Fibroblast of lung (primary cell): Measurements from ENCODE around the gene APC2. TPM values are rescaled to one million over a fixed set of nuclear protein-coding genes. Genes with fewer than 3 reads are reported as not detected.

ENCODE experiments used
- DNase-seq, 2 donors: peaks; one replicate each; pipeline versions ENCODE4 v3.0.0 to v3.0.0-alpha.2; 2010; ENCODE audit warnings: low read depth in 2 of 2
- H2AFZ ChIP-seq: 2 replicates; pipeline ENCODE4 v1.5.1; 2012; ENCODE audit warnings: low read length, control low read depth, inconsistent platforms
- H3K27ac ChIP-seq: 2 replicates; pipeline ENCODE4 v1.5.1; 2011; ENCODE audit warnings: low read length, control low read depth; ENCODE audit not compliant: insufficient read depth
- H3K27me3 ChIP-seq: 2 replicates; pipeline ENCODE4 v1.5.1; 2011; ENCODE audit warnings: mild to moderate bottlenecking, low read length; ENCODE audit not compliant: control insufficient read depth, insufficient read depth
- H3K36me3 ChIP-seq: 2 replicates; pipeline ENCODE4 v1.5.1; 2011; ENCODE audit warnings: low read length; ENCODE audit not compliant: control insufficient read depth, insufficient read depth
- H3K4me1 ChIP-seq: 2 replicates; pipeline ENCODE4 v1.5.1; 2011; ENCODE audit warnings: low read length; ENCODE audit not compliant: control insufficient read depth, insufficient read depth; ENCODE audit errors: extremely low read depth
- H3K4me2 ChIP-seq: 2 replicates; pipeline ENCODE4 v1.5.1; 2011; ENCODE audit warnings: low read length, control low read depth; ENCODE audit not compliant: insufficient read depth; ENCODE audit errors: extremely low read depth
- H3K4me3 ChIP-seq, 4 experiments: fragments of 200-600 bp in 1 of 4; sonication (generic) in 1 of 4; replicated peaks in 1 of 4; 2 replicates each; pipeline ENCODE4 v1.5.1; 2011 to 2016; ENCODE audit warnings: low read length in 4 of 4, low read depth in 3 of 4, mild to moderate bottlenecking in 3 of 4, control low read depth in 2 of 4, inconsistent platforms in 1 of 4, mixed read lengths in 1 of 4; ENCODE audit not compliant: insufficient read depth in 1 of 4; ENCODE audit errors: control extremely low read depth in 1 of 4
- H3K79me2 ChIP-seq: 2 replicates; pipeline ENCODE4 v1.5.1; 2012; ENCODE audit warnings: mild to moderate bottlenecking, low read length, inconsistent platforms; ENCODE audit not compliant: control insufficient read depth, insufficient read depth
- H3K9ac ChIP-seq: 2 replicates; pipeline ENCODE4 v1.5.1; 2011; ENCODE audit warnings: mild to moderate bottlenecking, low read length, control low read depth; ENCODE audit not compliant: insufficient read depth
- H3K9me3 ChIP-seq: 2 replicates; pipeline ENCODE4 v1.5.1; 2012; ENCODE audit warnings: low read depth, low read length; ENCODE audit not compliant: control insufficient read depth, insufficient read depth
- H4K20me1 ChIP-seq: 2 replicates; pipeline ENCODE4 v1.5.1; 2011; ENCODE audit warnings: low read length; ENCODE audit not compliant: control insufficient read depth, insufficient read depth; ENCODE audit errors: extremely low read depth
- EZH2 ChIP-seq: IDR thresholded peaks from 2 replicates; pipeline ENCODE4 v1.5.1; 2012; ENCODE audit warnings: low read length, control low read depth, mild to moderate bottlenecking; ENCODE audit errors: missing control alignments
- polyA plus RNA-seq, 2 donors: library from polyadenylated mRNA; depleted of rRNA in 1 of 2; stranded (reverse) in 1 of 2; unstranded in 1 of 2; fragments of >200 nt; gene quantifications; 2 replicates each; pipeline ENCODE4 v1.2.1, GENCODE V29; 2011 to 2012; ENCODE audit warnings: missing spikeins in 1 of 2
- total RNA-seq: library from RNA; depleted of rRNA; stranded (reverse); fragments of >200 nt; gene quantifications from 2 replicates; pipeline ENCODE4 v1.2.1, GENCODE V29; 2014
- TF ChIP-seq, protein P1 (sequence below), 2 donors: IDR thresholded peaks in 1 of 2; conservative IDR thresholded peaks in 1 of 2; 1 replicate in 1 of 2; 2 replicates in 1 of 2; pipeline ENCODE4 v1.5.1; 2011 to 2012; ENCODE audit warnings: low read length in 2 of 2, control low read depth in 1 of 2, inconsistent platforms in 1 of 2, low read depth in 1 of 2, mild to moderate bottlenecking in 1 of 2

Gene APC2
- total and polyA plus RNA-seq, 2 donors (not counting 1 experiment from before 2014, with no cell fraction given) = 0.01 to 0.50 TPM

DNA sequence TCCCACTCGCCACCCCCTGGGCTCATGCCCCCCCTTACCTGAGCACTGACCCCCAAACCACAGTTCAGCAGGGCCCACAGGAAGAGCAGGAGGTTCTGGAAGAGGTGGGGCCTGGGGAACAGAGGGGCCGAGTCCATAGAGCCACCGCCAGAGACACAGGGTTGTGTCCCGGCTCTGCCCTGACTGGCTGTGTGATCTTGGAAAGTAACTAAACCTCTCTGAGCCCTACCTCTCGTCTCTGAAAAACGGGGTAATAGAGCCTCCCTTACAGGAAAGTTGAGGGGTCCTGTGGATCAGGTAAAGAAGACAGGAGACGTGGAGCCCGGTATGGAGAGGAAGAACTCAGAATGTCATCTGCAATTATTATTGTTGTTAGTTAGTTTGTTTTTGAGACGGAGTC, 60.9 kb downstream of the APC2 start:
- Histone ChIP-seq H3K4me2 (no peak overlapping the region), H4K20me1 (no peaks in the 10 kb centered on the region), H3K79me2 (no peaks in the 10 kb centered on the region), H3K9me3 (no peaks in the 10 kb centered on the region), H3K4me3 (no peak overlapping the region), H3K27ac (no peak overlapping the region), H2AFZ (no peak overlapping the region), H3K27me3 (no peaks in the 10 kb centered on the region), H3K36me3 (no peaks in the 10 kb centered on the region), H3K4me1 (no peaks in the 10 kb centered on the region), H3K9ac (no peak overlapping the region)
- TF ChIP-seq, protein P1, sequence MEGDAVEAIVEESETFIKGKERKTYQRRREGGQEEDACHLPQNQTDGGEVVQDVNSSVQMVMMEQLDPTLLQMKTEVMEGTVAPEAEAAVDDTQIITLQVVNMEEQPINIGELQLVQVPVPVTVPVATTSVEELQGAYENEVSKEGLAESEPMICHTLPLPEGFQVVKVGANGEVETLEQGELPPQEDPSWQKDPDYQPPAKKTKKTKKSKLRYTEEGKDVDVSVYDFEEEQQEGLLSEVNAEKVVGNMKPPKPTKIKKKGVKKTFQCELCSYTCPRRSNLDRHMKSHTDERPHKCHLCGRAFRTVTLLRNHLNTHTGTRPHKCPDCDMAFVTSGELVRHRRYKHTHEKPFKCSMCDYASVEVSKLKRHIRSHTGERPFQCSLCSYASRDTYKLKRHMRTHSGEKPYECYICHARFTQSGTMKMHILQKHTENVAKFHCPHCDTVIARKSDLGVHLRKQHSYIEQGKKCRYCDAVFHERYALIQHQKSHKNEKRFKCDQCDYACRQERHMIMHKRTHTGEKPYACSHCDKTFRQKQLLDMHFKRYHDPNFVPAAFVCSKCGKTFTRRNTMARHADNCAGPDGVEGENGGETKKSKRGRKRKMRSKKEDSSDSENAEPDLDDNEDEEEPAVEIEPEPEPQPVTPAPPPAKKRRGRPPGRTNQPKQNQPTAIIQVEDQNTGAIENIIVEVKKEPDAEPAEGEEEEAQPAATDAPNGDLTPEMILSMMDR (conservative IDR thresholded peaks at IDR 0.05 in 1 of 2, IDR thresholded peaks at IDR 0.05 in 1 of 2; ENCODE audit: low read depth in 1 of 2, low read length in 2 of 2) = no peak
- TF ChIP-seq EZH2 = no peak
- DNase-seq = no peak

DNA sequence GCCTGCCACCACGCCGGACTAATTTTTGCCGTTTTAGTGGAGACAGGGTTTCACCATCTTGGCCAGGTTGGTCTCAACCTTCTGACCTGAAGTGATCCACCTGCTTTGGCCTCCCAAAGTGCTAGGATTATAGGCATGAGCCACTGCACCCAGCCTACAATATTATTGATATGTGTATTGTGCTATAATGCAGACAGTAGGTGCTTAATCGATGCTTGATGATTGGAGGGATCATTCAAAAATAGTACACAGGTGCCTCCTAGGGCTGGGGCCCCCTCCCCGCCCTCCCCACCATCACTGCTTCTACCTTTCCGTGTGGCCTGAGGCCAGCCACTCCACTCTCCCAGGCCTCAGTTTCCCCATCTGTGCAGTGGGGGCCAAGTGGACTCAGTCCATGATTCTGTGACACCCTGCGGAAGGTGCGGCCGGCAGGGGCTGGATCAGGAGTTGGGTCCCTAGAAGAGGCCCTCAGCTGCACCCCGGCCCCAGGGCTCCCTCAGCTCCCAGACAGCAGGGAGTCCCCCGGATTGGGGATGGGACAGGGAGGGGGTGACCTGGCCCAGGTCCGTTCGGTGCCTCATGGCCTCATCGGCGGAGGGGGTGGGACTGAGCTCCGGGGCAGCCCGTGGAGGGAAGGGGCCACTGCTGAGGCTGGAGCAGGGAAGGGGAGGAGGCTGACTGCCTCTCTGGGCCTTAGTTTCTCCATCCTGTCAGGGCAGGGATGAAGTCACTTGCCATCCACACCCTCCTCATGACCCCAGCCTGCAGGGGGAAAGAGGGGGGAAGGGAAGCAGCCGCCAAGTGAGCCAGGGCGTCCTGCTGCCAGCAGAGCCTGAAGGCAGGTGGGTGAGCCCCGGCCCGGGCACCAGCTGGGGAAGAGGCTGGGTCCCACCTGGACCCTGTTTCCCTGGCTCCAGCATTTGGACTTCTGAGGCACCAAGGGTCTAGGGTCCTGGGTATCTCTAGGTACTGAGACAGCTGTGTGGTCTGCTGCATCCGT, 61.7 kb downstream of the APC2 start:
- Histone ChIP-seq H3K4me2 (no peak overlapping the region), H3K79me2 (no peaks in the 10 kb centered on the region), H3K27ac (no peak overlapping the region), H3K36me3 (no peaks in the 10 kb centered on the region), H3K4me3 (peak overlapping the region in 3 of 4 experiments; percentile 2 to 67 (median 12)), H4K20me1 (no peaks in the 10 kb centered on the region), H3K4me1 (no peaks in the 10 kb centered on the region), H2AFZ (no peak overlapping the region), H3K9ac (no peak overlapping the region), H3K9me3 (no peaks in the 10 kb centered on the region), H3K27me3 (no peaks in the 10 kb centered on the region)
- TF ChIP-seq EZH2 = no peak
- TF ChIP-seq, protein P1 (conservative IDR thresholded peaks at IDR 0.05 in 1 of 2, IDR thresholded peaks at IDR 0.05 in 1 of 2; ENCODE audit: low read depth in 1 of 2, low read length in 2 of 2) = no peak
- DNase-seq = no peak

DNA sequence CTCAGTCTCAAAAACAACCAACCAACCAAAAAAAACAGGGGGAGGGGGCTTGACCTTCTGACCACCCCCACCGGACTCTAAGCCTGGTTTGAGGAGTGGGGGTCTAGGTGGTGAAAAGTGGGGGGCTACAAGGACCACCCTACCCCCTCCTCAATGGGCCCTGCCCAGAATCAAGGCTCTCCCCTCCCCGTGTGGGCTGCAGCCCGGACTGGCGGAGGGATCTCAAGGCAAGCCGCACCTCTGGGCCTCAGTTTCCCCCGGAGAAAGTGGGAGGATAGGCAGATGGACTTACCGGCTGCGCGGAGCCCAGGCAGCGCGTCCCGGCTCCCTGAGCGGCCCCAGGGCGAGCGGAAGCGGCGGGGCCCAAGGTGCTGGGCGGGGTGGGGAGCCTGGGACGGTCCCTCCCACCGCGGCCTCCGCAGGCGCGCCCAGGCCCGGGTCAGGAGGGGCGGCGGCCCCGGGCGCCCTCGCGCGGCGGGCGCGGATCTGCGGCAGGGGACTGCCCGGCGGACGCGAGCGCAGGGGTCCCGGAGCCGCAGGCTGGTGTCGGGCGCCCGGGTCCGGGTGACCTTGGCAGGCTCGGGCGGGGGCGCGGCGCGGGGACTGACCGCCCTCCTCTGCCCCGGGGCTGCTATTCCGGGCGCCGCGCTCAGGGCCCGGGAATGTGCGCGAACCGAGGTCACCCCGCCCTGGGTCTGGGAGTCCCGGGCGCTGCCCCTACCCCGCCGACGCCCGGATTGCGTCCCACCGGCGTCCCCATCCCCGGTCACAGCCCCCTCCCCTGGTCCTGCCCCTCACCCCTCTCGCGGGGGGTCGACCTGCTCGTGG, 63.0 kb downstream of the APC2 start, which contains the start of gene ADAMTSL5:
TSS of gene ADAMTSL5 (minus strand) at position 349 of the 828 bp plus-strand sequence. CDS start 2,076 bp downstream, outside the sequence.
- Histone ChIP-seq H3K4me2 (peak within 1 kb of the TSS; percentile 82), H3K27ac (no peak within 1 kb of the TSS), H3K9me3 (no peaks in the 10 kb centered on the region), H3K79me2 (no peaks in the 10 kb centered on the region), H3K4me1 (no peaks in the 10 kb centered on the region), H3K27me3 (no peaks in the 10 kb centered on the region), H3K36me3 (no peaks in the 10 kb centered on the region), H3K4me3 (peak within 1 kb of the TSS; percentile 54 to 67 (median 59)), H2AFZ (no peak within 1 kb of the TSS), H3K9ac (peak within 1 kb of the TSS; percentile 66), H4K20me1 (no peaks in the 10 kb centered on the region)
- peak; percentile 41 to 50 for DNase-seq
- TF ChIP-seq, protein P1 (conservative IDR thresholded peaks at IDR 0.05 in 1 of 2, IDR thresholded peaks at IDR 0.05 in 1 of 2; ENCODE audit: low read depth in 1 of 2, low read length in 2 of 2) = no peak
- TF ChIP-seq EZH2 = no peak
